HepG2 (cell line): ENCODE results near the gene ZNF839. TPM values are rescaled to one million over a fixed set of nuclear protein-coding genes. Genes with fewer than 3 reads are reported as not detected.

Source experiments
- CREB1 ChIP-seq, 2 experiments: fragments of 450-650 bp in 1 of 2; IDR thresholded peaks; 2 replicates each; pipeline ENCODE4 v1.6.1; 2016 to 2017; ENCODE audit warnings: control low read depth in 1 of 2, mild to moderate bottlenecking in 1 of 2, missing compliant biosample characterization in 1 of 2, missing genetic modification characterization in 1 of 2
- HNRNPH1 ChIP-seq: fragments of 200-400 bp; formaldehyde crosslinking; optimal IDR thresholded peaks from 2 replicates; pipeline ENCODE3; 2017; ENCODE audit warnings: mild to moderate bottlenecking, low read depth, low read length
- SOX13 ChIP-seq, 3 experiments: fragments of 450-650 bp in 1 of 3; sonication (generic) in 1 of 3; formaldehyde crosslinking in 1 of 3; IDR thresholded peaks in 2 of 3; conservative IDR thresholded peaks in 1 of 3; 2 replicates each; pipeline versions ENCODE4 v1.5.0 to v1.6.1; 2016 to 2020; ENCODE audit warnings: antibody characterized with exemption in 1 of 3, mild to moderate bottlenecking in 1 of 3, missing compliant biosample characterization in 1 of 3, missing genetic modification reagents in 1 of 3, moderate library complexity in 1 of 3
- THAP11 ChIP-seq: IDR thresholded peaks from 2 replicates; pipeline ENCODE4 v1.6.1; 2016; ENCODE audit warnings: missing biosample characterization, missing genetic modification reagents
- ZFP36L2 ChIP-seq: sonication (generic); formaldehyde crosslinking; IDR thresholded peaks from 2 replicates; pipeline ENCODE4 v1.4.0; 2020; ENCODE audit warnings: missing genetic modification reagents
- ZNF256 ChIP-seq: sonication (generic); formaldehyde crosslinking; conservative IDR thresholded peaks from 2 replicates; pipeline ENCODE4 v1.4.0; 2020; ENCODE audit warnings: missing genetic modification reagents
- ZNF441 ChIP-seq: sonication (generic); formaldehyde crosslinking; IDR thresholded peaks from 2 replicates; pipeline ENCODE4 v1.7.0; 2021; ENCODE audit warnings: missing genetic modification reagents, borderline replicate concordance
- ZNF747 ChIP-seq: sonication (generic); formaldehyde crosslinking; IDR thresholded peaks from 2 replicates; pipeline ENCODE4 v1.8.1; 2023; ENCODE audit warnings: missing genetic modification reagents, mild to moderate bottlenecking, borderline replicate concordance
- polyA plus RNA-seq, 8 experiments: library from polyadenylated mRNA; depleted of rRNA in 3 of 8; stranded (reverse) in 7 of 8; unstranded in 1 of 8; fragments of >200 nt; fragmentation: Illumina TruSeq in 4 of 8; extraction: Trizol in 4 of 8; gene quantifications; 2 replicates each; pipeline versions ENCODE4 v1.2.1 to v1.2.3, GENCODE V29; 2011 to 2016; ENCODE audit warnings: low read depth in 4 of 8, missing spikeins in 1 of 8, mixed read lengths in 1 of 8; ENCODE audit not compliant: insufficient read depth in 1 of 8
- total RNA-seq, 5 experiments: library from RNA; depleted of rRNA; stranded (reverse); fragments of >200 nt; fragmentation: Illumina TruSeq; extraction: Trizol; gene quantifications; 2 replicates each; pipeline ENCODE4 v1.2.3, GENCODE V29; 2016; ENCODE audit warnings: low read depth in 1 of 5
- TF ChIP-seq, protein P1 (sequence below): sonication (generic); formaldehyde crosslinking; IDR thresholded peaks from 2 replicates; pipeline ENCODE4 v1.4.0; 2020; ENCODE audit warnings: missing genetic modification reagents
- TF ChIP-seq, protein P2 (sequence below), 2 experiments: sonication (generic) in 1 of 2; formaldehyde crosslinking in 1 of 2; IDR thresholded peaks; 2 replicates each; pipeline versions ENCODE4 v1.4.0 to v1.6.1; 2016 to 2020; ENCODE audit warnings: borderline replicate concordance in 1 of 2, low read depth in 1 of 2, mild to moderate bottlenecking in 1 of 2, missing genetic modification reagents in 1 of 2
- TF ChIP-seq, protein P3 (sequence below): sonication (generic); IDR thresholded peaks from 2 replicates; pipeline ENCODE4 v1.6.1; 2016; ENCODE audit warnings: low read depth, borderline replicate concordance
- TF ChIP-seq, protein P4 (sequence below): sonication (generic); formaldehyde crosslinking; IDR thresholded peaks from 2 replicates; pipeline ENCODE4 v1.4.0; 2020; ENCODE audit warnings: missing genetic modification reagents

Gene ZNF839
- total and polyA plus RNA-seq, 2 of the 13 experiments (the other 11 are each of a cell fraction or from before 2014, with no cell fraction given): 11.1 to 12.8 TPM

DNA sequence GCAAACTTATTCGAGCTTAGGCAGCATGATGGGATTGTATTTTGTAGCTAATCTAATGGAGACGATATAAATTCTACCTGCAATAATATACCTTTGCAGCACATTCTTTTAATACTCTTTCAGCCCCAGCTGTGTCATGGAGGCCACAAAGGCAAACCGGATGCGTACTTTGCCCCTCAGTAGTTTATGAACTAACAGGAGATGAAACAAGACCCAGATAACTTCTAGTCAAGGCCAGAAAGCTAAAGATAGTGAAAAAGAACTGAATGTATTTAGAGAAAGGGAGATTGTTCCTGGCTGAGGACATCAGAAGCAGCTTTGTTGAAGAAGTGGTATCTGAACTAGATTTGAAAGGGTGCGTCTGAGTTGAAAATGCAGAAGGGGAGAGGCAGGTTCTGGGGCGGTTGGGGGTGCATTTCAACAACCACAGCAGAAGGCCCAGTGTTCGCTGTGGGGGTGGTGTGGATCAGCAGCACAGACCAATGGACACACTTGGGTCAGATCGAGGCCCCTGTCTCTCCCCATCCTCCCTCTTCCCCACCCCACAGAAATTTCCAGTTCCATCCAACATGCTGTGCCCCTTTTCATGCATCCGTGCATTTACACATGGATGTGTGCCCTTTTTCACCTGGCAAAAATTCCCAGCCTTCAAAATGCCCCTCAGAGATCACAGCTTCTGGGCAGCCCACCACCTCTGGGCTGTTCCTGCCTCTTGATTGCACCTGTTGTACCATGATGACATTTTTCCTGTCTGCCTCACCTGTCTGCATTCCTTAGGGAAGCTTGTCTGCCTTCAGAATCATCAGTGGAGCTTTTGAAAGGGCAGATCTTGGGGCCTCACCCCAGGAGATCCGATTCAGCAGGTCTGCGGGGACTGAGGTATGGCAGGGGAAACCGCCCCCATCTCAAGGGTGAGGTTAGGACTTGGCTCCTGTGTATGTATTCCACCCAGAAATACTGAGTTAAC is 2.2 kb downstream of the ZNF839 start (continued):
- TF ChIP-seq, protein P1, sequence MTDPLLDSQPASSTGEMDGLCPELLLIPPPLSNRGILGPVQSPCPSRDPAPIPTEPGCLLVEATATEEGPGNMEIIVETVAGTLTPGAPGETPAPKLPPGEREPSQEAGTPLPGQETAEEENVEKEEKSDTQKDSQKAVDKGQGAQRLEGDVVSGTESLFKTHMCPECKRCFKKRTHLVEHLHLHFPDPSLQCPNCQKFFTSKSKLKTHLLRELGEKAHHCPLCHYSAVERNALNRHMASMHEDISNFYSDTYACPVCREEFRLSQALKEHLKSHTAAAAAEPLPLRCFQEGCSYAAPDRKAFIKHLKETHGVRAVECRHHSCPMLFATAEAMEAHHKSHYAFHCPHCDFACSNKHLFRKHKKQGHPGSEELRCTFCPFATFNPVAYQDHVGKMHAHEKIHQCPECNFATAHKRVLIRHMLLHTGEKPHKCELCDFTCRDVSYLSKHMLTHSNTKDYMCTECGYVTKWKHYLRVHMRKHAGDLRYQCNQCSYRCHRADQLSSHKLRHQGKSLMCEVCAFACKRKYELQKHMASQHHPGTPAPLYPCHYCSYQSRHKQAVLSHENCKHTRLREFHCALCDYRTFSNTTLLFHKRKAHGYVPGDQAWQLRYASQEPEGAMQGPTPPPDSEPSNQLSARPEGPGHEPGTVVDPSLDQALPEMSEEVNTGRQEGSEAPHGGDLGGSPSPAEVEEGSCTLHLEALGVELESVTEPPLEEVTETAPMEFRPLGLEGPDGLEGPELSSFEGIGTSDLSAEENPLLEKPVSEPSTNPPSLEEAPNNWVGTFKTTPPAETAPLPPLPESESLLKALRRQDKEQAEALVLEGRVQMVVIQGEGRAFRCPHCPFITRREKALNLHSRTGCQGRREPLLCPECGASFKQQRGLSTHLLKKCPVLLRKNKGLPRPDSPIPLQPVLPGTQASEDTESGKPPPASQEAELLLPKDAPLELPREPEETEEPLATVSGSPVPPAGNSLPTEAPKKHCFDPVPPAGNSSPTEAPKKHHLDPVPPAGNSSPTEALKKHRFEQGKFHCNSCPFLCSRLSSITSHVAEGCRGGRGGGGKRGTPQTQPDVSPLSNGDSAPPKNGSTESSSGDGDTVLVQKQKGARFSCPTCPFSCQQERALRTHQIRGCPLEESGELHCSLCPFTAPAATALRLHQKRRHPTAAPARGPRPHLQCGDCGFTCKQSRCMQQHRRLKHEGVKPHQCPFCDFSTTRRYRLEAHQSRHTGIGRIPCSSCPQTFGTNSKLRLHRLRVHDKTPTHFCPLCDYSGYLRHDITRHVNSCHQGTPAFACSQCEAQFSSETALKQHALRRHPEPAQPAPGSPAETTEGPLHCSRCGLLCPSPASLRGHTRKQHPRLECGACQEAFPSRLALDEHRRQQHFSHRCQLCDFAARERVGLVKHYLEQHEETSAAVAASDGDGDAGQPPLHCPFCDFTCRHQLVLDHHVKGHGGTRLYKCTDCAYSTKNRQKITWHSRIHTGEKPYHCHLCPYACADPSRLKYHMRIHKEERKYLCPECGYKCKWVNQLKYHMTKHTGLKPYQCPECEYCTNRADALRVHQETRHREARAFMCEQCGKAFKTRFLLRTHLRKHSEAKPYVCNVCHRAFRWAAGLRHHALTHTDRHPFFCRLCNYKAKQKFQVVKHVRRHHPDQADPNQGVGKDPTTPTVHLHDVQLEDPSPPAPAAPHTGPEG (CRISPR knock-in tag): no peak
- TF ChIP-seq ZNF747 (CRISPR knock-in tag): no peak
- peak; percentile 12; the same call in 1 of the 2 replicates for TF ChIP-seq THAP11
- 0 out of 2 replicates have a peak, but pooled peaks have one; percentile 29 for TF ChIP-seq ZNF441
- TF ChIP-seq CREB1 (IDR thresholded peaks at IDR 0.05): no peak
- 0 out of 2 replicates have a peak, but pooled peaks have one; percentile 55 for TF ChIP-seq CREB1 (CRISPR knock-in tag; IDR thresholded peaks at IDR 0.05)
- TF ChIP-seq HNRNPH1: peak; percentile 59
- TF ChIP-seq ZFP36L2 (CRISPR knock-in tag): no peak
- TF ChIP-seq SOX13 (IDR thresholded peaks at IDR 0.05): no peak
- peak in 1 of 2 experiments; percentile 73; a peak in 2 of 4 replicates for TF ChIP-seq SOX13 (CRISPR knock-in tag; conservative IDR thresholded peaks at IDR 0.05 in 1 of 2, IDR thresholded peaks at IDR 0.05 in 1 of 2)
- no peak for TF ChIP-seq ZNF256 (CRISPR knock-in tag)
- TF ChIP-seq, protein P2, sequence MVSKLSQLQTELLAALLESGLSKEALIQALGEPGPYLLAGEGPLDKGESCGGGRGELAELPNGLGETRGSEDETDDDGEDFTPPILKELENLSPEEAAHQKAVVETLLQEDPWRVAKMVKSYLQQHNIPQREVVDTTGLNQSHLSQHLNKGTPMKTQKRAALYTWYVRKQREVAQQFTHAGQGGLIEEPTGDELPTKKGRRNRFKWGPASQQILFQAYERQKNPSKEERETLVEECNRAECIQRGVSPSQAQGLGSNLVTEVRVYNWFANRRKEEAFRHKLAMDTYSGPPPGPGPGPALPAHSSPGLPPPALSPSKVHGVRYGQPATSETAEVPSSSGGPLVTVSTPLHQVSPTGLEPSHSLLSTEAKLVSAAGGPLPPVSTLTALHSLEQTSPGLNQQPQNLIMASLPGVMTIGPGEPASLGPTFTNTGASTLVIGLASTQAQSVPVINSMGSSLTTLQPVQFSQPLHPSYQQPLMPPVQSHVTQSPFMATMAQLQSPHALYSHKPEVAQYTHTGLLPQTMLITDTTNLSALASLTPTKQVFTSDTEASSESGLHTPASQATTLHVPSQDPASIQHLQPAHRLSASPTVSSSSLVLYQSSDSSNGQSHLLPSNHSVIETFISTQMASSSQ (IDR thresholded peaks at IDR 0.05; ENCODE audit: low read depth): no peak
- TF ChIP-seq, protein P2 (CRISPR knock-in tag; IDR thresholded peaks at IDR 0.05; ENCODE audit: borderline replicate concordance): peak; percentile 14; the same call in 1 of the 2 replicates
- TF ChIP-seq, protein P3, sequence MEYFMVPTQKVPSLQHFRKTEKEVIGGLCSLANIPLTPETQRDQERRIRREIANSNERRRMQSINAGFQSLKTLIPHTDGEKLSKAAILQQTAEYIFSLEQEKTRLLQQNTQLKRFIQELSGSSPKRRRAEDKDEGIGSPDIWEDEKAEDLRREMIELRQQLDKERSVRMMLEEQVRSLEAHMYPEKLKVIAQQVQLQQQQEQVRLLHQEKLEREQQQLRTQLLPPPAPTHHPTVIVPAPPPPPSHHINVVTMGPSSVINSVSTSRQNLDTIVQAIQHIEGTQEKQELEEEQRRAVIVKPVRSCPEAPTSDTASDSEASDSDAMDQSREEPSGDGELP: peak; percentile 76; the same call in 1 of the 2 replicates
- TF ChIP-seq, protein P4, sequence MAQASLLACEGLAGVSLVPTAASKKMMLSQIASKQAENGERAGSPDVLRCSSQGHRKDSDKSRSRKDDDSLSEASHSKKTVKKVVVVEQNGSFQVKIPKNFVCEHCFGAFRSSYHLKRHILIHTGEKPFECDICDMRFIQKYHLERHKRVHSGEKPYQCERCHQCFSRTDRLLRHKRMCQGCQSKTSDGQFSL (CRISPR knock-in tag): peak; percentile 96
